A549 treated with CORT108297 at 1 μM for 4 hours (cell line): ENCODE measurements around the gene HACE1. TPM values are rescaled to one million over a fixed set of nuclear protein-coding genes. Genes with fewer than 3 reads are reported as not detected.

Experiments used
- total RNA-seq: library from RNA; stranded (reverse); fragments of 200-300 nt; extraction: Qiagen RNA extraction; gene quantifications from 5 replicates; pipeline ENCODE4 v1.2.3, GENCODE V29; 2022

The HACE1 gene, protein sequence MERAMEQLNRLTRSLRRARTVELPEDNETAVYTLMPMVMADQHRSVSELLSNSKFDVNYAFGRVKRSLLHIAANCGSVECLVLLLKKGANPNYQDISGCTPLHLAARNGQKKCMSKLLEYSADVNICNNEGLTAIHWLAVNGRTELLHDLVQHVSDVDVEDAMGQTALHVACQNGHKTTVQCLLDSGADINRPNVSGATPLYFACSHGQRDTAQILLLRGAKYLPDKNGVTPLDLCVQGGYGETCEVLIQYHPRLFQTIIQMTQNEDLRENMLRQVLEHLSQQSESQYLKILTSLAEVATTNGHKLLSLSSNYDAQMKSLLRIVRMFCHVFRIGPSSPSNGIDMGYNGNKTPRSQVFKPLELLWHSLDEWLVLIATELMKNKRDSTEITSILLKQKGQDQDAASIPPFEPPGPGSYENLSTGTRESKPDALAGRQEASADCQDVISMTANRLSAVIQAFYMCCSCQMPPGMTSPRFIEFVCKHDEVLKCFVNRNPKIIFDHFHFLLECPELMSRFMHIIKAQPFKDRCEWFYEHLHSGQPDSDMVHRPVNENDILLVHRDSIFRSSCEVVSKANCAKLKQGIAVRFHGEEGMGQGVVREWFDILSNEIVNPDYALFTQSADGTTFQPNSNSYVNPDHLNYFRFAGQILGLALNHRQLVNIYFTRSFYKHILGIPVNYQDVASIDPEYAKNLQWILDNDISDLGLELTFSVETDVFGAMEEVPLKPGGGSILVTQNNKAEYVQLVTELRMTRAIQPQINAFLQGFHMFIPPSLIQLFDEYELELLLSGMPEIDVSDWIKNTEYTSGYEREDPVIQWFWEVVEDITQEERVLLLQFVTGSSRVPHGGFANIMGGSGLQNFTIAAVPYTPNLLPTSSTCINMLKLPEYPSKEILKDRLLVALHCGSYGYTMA
- 2.1 to 3.3 TPM (median 2.8 TPM) in 5 replicates for total RNA-seq

DNA sequence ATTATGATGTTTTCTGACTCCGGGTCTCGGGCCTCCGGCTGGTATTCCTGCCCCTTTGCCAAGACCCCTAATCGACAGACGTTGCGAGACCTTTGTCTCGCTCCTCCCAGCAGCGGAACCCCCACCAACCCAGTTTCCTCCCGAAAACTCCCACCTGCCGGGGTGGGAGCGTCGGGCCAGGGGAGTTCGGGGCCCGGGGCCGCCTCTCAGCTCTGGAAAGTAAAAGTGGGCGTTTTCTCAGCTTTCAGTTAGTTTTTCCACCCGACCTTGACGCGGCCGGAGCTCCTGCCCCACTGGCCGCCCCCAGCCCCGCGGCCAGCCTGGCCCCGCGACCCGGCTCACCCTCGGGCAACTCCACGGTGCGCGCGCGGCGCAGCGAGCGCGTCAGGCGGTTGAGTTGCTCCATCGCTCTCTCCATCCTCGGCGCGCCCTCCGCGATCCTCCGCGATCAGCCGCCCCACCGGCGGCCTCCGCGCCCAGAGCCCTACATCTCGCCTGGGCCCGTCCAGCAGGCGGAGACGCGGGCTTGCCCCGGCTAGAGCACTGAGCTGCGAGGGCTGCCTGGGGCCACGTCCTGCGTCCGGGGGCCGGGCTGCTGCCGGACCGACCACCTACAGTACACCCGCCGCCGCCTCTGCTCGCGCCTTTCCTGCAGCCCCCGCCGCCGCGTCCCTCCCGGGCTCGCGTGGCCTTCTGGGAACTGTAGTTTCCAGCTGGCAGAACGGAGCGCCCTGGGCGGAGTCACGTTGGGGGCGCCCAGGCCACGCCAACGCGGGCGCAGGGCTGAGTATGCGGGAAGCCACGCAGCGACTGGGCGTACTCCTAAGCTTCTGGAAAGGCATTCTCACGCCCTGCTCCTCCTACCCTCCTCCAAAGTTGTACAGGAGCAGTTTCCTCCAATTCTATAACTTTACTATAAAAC is at the start of gene HACE1:
TSS of gene HACE1 (minus strand) at position 695 of the 922 bp plus-strand sequence. CDS start at position 418, 277 bp downstream.

Other genes starting within 250 kb of the HACE1 start
- 1.2 to 1.5 TPM (median 1.5 TPM) in 5 replicates for gene LIN28B, start 97.2 kb upstream of the HACE1 start, total RNA-seq